ENCODE data around the gene CTRB1. TPM values are rescaled to one million over a fixed set of nuclear protein-coding genes. Genes with fewer than 3 reads are reported as not detected.
A peak's percentile ranks its signal among the peaks of the same experiment; 100 is the strongest.

The CTRB1 gene
- total and polyA plus RNA-seq, 2 of the 13 experiments (the other 11 are each of a cell fraction or from before 2014, with no cell fraction given): not detected

DNA sequence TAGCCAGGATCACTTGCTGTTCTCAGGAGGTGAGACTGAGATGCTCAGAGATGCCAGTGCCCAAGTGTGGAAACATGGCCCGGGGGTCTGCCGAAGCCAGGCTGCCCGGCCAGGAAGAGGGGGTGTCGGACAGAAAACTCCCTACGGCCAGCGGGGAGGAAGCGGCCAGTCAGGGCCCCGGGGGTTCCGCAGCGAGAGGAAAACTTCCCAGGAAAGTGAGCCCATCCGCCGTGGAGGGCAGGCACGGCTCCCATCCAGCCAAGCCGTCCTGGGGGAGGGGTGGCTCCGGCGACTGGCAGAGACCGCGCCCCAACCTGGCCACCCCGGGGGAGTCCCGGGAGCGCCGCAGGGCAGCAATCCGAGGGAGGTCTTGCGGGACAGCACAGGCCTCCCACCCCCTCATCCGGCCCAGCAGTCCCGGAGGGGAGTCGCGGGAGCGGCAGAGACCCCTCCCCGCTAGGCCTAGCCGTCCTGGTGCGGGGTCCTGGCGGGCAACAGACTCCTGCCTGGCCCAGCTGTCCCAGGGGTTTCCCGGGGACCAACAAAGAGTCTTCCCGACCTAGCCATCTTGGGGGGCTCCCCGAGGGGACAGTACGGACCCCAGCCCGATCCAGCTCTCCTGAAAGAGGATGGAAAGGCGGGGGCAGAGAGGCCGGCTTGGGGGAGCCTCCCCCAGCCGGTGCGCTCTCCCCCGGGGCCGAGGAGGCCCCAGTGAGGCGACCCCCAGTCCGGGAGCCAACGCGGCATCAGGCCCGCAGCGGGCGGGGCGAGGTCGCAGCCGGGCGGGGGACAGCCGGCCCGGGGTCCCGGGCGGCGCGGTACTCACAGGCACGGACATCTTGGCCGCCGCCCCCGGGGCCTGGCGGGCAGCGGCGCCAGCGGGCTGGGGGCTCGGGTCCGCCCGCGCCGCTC lies 46.5 kb downstream of the CTRB1 start (continued):
- TF ChIP-seq ZBTB20 (CRISPR knock-in tag; IDR thresholded peaks at IDR 0.05; ENCODE audit: borderline replicate concordance, low read depth) (no peak; the same call in 1 of the 2 replicates), ZNF605 (CRISPR knock-in tag; IDR thresholded peaks at IDR 0.05) (no peak; the same call in 1 of the 2 replicates), YY1 (IDR thresholded peaks at IDR 0.05; ENCODE audit: insufficient read depth, insufficient replicate concordance, low read depth, low read length) (no peak), MED1 (CRISPR knock-in tag; IDR thresholded peaks at IDR 0.05) (no peak), FOXA3 (CRISPR knock-in tag; IDR thresholded peaks at IDR 0.05) (no peak), NPAS2 (CRISPR knock-in tag; IDR thresholded peaks at IDR 0.05; ENCODE audit: borderline replicate concordance) (no peak), JUN (CRISPR knock-in tag; IDR thresholded peaks at IDR 0.05) (no peak), ZFP1 (CRISPR knock-in tag; IDR thresholded peaks at IDR 0.05) (no peak), KDM3A (CRISPR knock-in tag; IDR thresholded peaks at IDR 0.05; ENCODE audit: low read depth) (no peak), STAG1 (CRISPR knock-in tag; IDR thresholded peaks at IDR 0.05) (no peak), MIXL1 (CRISPR knock-in tag; IDR thresholded peaks at IDR 0.05) (no peak), SP140L (CRISPR knock-in tag; IDR thresholded peaks at IDR 0.05; ENCODE audit: borderline replicate concordance) (no peak), ZNF589 (CRISPR knock-in tag; conservative IDR thresholded peaks at IDR 0.05) (no peak), ZNF496 (CRISPR knock-in tag; IDR thresholded peaks at IDR 0.05; ENCODE audit: insufficient replicate concordance) (no peak)
- TF ChIP-seq, protein P1, sequence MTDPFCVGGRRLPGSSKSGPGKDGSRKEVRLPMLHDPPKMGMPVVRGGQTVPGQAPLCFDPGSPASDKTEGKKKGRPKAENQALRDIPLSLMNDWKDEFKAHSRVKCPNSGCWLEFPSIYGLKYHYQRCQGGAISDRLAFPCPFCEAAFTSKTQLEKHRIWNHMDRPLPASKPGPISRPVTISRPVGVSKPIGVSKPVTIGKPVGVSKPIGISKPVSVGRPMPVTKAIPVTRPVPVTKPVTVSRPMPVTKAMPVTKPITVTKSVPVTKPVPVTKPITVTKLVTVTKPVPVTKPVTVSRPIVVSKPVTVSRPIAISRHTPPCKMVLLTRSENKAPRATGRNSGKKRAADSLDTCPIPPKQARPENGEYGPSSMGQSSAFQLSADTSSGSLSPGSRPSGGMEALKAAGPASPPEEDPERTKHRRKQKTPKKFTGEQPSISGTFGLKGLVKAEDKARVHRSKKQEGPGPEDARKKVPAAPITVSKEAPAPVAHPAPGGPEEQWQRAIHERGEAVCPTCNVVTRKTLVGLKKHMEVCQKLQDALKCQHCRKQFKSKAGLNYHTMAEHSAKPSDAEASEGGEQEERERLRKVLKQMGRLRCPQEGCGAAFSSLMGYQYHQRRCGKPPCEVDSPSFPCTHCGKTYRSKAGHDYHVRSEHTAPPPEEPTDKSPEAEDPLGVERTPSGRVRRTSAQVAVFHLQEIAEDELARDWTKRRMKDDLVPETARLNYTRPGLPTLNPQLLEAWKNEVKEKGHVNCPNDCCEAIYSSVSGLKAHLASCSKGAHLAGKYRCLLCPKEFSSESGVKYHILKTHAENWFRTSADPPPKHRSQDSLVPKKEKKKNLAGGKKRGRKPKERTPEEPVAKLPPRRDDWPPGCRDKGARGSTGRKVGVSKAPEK (CRISPR knock-in tag; IDR thresholded peaks at IDR 0.05; ENCODE audit: borderline replicate concordance): no peak
- TF ChIP-seq, protein P2, sequence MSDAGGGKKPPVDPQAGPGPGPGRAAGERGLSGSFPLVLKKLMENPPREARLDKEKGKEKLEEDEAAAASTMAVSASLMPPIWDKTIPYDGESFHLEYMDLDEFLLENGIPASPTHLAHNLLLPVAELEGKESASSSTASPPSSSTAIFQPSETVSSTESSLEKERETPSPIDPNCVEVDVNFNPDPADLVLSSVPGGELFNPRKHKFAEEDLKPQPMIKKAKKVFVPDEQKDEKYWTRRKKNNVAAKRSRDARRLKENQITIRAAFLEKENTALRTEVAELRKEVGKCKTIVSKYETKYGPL (CRISPR knock-in tag; IDR thresholded peaks at IDR 0.05): no peak
- TF ChIP-seq, protein P3, sequence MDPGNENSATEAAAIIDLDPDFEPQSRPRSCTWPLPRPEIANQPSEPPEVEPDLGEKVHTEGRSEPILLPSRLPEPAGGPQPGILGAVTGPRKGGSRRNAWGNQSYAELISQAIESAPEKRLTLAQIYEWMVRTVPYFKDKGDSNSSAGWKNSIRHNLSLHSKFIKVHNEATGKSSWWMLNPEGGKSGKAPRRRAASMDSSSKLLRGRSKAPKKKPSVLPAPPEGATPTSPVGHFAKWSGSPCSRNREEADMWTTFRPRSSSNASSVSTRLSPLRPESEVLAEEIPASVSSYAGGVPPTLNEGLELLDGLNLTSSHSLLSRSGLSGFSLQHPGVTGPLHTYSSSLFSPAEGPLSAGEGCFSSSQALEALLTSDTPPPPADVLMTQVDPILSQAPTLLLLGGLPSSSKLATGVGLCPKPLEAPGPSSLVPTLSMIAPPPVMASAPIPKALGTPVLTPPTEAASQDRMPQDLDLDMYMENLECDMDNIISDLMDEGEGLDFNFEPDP (CRISPR knock-in tag; conservative IDR thresholded peaks at IDR 0.05): no peak; the same call in 1 of the 2 replicates
- TF ChIP-seq, protein P4, sequence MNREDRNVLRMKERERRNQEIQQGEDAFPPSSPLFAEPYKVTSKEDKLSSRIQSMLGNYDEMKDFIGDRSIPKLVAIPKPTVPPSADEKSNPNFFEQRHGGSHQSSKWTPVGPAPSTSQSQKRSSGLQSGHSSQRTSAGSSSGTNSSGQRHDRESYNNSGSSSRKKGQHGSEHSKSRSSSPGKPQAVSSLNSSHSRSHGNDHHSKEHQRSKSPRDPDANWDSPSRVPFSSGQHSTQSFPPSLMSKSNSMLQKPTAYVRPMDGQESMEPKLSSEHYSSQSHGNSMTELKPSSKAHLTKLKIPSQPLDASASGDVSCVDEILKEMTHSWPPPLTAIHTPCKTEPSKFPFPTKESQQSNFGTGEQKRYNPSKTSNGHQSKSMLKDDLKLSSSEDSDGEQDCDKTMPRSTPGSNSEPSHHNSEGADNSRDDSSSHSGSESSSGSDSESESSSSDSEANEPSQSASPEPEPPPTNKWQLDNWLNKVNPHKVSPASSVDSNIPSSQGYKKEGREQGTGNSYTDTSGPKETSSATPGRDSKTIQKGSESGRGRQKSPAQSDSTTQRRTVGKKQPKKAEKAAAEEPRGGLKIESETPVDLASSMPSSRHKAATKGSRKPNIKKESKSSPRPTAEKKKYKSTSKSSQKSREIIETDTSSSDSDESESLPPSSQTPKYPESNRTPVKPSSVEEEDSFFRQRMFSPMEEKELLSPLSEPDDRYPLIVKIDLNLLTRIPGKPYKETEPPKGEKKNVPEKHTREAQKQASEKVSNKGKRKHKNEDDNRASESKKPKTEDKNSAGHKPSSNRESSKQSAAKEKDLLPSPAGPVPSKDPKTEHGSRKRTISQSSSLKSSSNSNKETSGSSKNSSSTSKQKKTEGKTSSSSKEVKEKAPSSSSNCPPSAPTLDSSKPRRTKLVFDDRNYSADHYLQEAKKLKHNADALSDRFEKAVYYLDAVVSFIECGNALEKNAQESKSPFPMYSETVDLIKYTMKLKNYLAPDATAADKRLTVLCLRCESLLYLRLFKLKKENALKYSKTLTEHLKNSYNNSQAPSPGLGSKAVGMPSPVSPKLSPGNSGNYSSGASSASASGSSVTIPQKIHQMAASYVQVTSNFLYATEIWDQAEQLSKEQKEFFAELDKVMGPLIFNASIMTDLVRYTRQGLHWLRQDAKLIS (CRISPR knock-in tag; IDR thresholded peaks at IDR 0.05): no peak
- TF ChIP-seq, protein P5, sequence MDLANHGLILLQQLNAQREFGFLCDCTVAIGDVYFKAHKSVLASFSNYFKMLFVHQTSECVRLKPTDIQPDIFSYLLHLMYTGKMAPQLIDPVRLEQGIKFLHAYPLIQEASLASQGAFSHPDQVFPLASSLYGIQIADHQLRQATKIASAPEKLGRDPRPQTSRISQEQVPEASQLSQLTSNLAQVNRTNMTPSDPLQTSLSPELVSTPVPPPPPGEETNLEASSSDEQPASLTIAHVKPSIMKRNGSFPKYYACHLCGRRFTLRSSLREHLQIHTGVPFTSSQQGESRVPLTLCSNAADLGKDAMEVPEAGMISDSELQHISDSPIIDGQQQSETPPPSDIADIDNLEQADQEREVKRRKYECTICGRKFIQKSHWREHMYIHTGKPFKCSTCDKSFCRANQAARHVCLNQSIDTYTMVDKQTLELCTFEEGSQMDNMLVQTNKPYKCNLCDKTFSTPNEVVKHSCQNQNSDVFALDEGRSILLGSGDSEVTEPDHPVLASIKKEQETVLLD (CRISPR knock-in tag; IDR thresholded peaks at IDR 0.05; ENCODE audit: low read depth): peak; percentile 34; the same call in 1 of the 2 replicates
